Dendritic cell treated with granulocyte-macrophage colony-stimulating factor and Interleukin-4, amounts not matched to agents 40 ng/mL and 50 ng/mL, for 4 days (primary cell): Measurements from ENCODE around the gene CNNM3.

Experiments
- H3K27ac Mint-ChIP-seq: one replicate; pipeline ENCODE4 v1.8.0; 2022; ENCODE audit warnings: mild to moderate bottlenecking, mixed read lengths
- H3K27me3 Mint-ChIP-seq: one replicate; pipeline ENCODE4 v1.8.0; 2022; ENCODE audit warnings: mild to moderate bottlenecking, mixed read lengths
- H3K36me3 Mint-ChIP-seq: one replicate; pipeline ENCODE4 v1.8.0; 2022; ENCODE audit warnings: low read depth, mixed read lengths
- H3K4me1 Mint-ChIP-seq: one replicate; pipeline ENCODE4 v1.8.0; 2022; ENCODE audit warnings: low read depth, mixed read lengths
- H3K4me3 Mint-ChIP-seq: one replicate; pipeline ENCODE4 v1.8.0; 2022; ENCODE audit warnings: mild to moderate bottlenecking, moderate library complexity, mixed read lengths
- H3K9me3 Mint-ChIP-seq: one replicate; pipeline ENCODE4 v1.8.0; 2022; ENCODE audit warnings: mixed read lengths
- intact Hi-C: fragments of 100-400 bp; cut with micrococcal nuclease; formaldehyde crosslinking; loops from one replicate; pipeline ENCODE4 v1.15.0; 2022

CNNM3 gene

GRCh38 chr2:96819128-96819875 lies 3.2 kb downstream of the CNNM3 start:
- Mint-ChIP-seq H3K4me1 (peaks cover 50% of the 10 kb centered on the region), H3K36me3 (peaks cover 31% of the 10 kb centered on the region), H3K4me3 (no peak overlapping the region), H3K27ac (no peak overlapping the region), H3K9me3 (no peaks in the 10 kb centered on the region), H3K27me3 (peaks cover 4% of the 10 kb centered on the region)
- intact Hi-C loops = loop anchor here (5.0 kb wide), 1 partner anchor 57 kb away; the partner anchor contains the start of gene CNNM4

GRCh38 chr2:96819876-96820511 lies 3.9 kb downstream of the CNNM3 start:
- Mint-ChIP-seq H3K36me3 (peaks cover 37% of the 10 kb centered on the region), H3K4me3 (no peak overlapping the region)

GRCh38 chr2:96821113-96821675 lies 5.1 kb downstream of the CNNM3 start:
- H3K27ac Mint-ChIP-seq = no peak overlapping the region
- H3K4me3 Mint-ChIP-seq = no peak overlapping the region
- H3K4me1 Mint-ChIP-seq = peaks cover 41% of the 10 kb centered on the region
- intact Hi-C loops = no loop called here
- H3K36me3 Mint-ChIP-seq = peaks cover 49% of the 10 kb centered on the region
- H3K27me3 Mint-ChIP-seq = peaks cover 4% of the 10 kb centered on the region
- H3K9me3 Mint-ChIP-seq = no peaks in the 10 kb centered on the region

More at GRCh38 chr2:96819876-96820511, 3.9 kb downstream of the CNNM3 start:
- Mint-ChIP-seq H3K27me3 (peaks cover 4% of the 10 kb centered on the region), H3K9me3 (no peaks in the 10 kb centered on the region), H3K4me1 (peaks cover 48% of the 10 kb centered on the region), H3K27ac (no peak overlapping the region)
- intact Hi-C loops = loop anchor here (5.0 kb wide), 1 partner anchor 58 kb away; the partner anchor contains the start of gene CNNM4

GRCh38 chr2:96822786-96823185 lies 6.7 kb downstream of the CNNM3 start:
- intact Hi-C loops = no loop called here
- Mint-ChIP-seq H3K4me1 (peaks cover 34% of the 10 kb centered on the region), H3K27ac (no peak overlapping the region), H3K36me3 (peaks cover 64% of the 10 kb centered on the region), H3K27me3 (peaks cover 4% of the 10 kb centered on the region), H3K9me3 (no peaks in the 10 kb centered on the region), H3K4me3 (no peak overlapping the region)

GRCh38 chr2:96823198-96823597 lies 7.1 kb downstream of the CNNM3 start:
- H3K36me3 Mint-ChIP-seq = peaks cover 64% of the 10 kb centered on the region

GRCh38 chr2:96824079-96824870 lies 8.2 kb downstream of the CNNM3 start:
- intact Hi-C loops = no loop called here
- no peaks in the 10 kb centered on the region for H3K9me3 Mint-ChIP-seq
- no peaks in the 10 kb centered on the region for H3K27me3 Mint-ChIP-seq
- H3K36me3 Mint-ChIP-seq = peaks cover 64% of the 10 kb centered on the region
- no peak overlapping the region for H3K27ac Mint-ChIP-seq
- no peak overlapping the region for H3K4me3 Mint-ChIP-seq
- H3K4me1 Mint-ChIP-seq = peaks cover 19% of the 10 kb centered on the region

More at GRCh38 chr2:96823198-96823597, 7.1 kb downstream of the CNNM3 start:
- peaks cover 30% of the 10 kb centered on the region for H3K4me1 Mint-ChIP-seq
- H3K27ac Mint-ChIP-seq = no peak overlapping the region
- peaks cover 4% of the 10 kb centered on the region for H3K27me3 Mint-ChIP-seq
- no peaks in the 10 kb centered on the region for H3K9me3 Mint-ChIP-seq
- intact Hi-C loops = no loop called here
- no peak overlapping the region for H3K4me3 Mint-ChIP-seq

- Mint-ChIP-seq H3K27ac (no peak overlapping the region), H3K27me3 (no peaks in the 10 kb centered on the region), H3K36me3 (peaks cover 64% of the 10 kb centered on the region)
Measured at GRCh38 chr2:96825057-96825456, 9.0 kb downstream of the CNNM3 start.

GRCh38 chr2:96826546-96827278 lies 10.6 kb downstream of the CNNM3 start:
- Mint-ChIP-seq H3K4me1 (no peaks in the 10 kb centered on the region), H3K27me3 (no peaks in the 10 kb centered on the region), H3K36me3 (peaks cover 74% of the 10 kb centered on the region), H3K4me3 (no peak overlapping the region), H3K27ac (no peak overlapping the region), H3K9me3 (no peaks in the 10 kb centered on the region)
- intact Hi-C loops = no loop called here

More at GRCh38 chr2:96825057-96825456, 9.0 kb downstream of the CNNM3 start:
- peaks cover 11% of the 10 kb centered on the region for H3K4me1 Mint-ChIP-seq
- intact Hi-C loops = no loop called here
- no peak overlapping the region for H3K4me3 Mint-ChIP-seq
- no peaks in the 10 kb centered on the region for H3K9me3 Mint-ChIP-seq

- H3K4me1 Mint-ChIP-seq = no peaks in the 10 kb centered on the region
- H3K9me3 Mint-ChIP-seq = no peaks in the 10 kb centered on the region
- intact Hi-C loops = no loop called here
- no peaks in the 10 kb centered on the region for H3K27me3 Mint-ChIP-seq
- no peak overlapping the region for H3K27ac Mint-ChIP-seq
- H3K4me3 Mint-ChIP-seq = no peak overlapping the region
- H3K36me3 Mint-ChIP-seq = peaks cover 91% of the 10 kb centered on the region
Measured at GRCh38 chr2:96828436-96828835, 12.4 kb downstream of the CNNM3 start.

- intact Hi-C loops = no loop called here
- Mint-ChIP-seq H3K4me1 (no peaks in the 10 kb centered on the region), H3K27me3 (no peaks in the 10 kb centered on the region), H3K4me3 (no peak overlapping the region), H3K36me3 (peaks cover 95% of the 10 kb centered on the region), H3K9me3 (no peaks in the 10 kb centered on the region), H3K27ac (no peak overlapping the region)
Measured at GRCh38 chr2:96828874-96829273, 12.8 kb downstream of the CNNM3 start.

- intact Hi-C loops = no loop called here
- Mint-ChIP-seq H3K4me1 (no peaks in the 10 kb centered on the region), H3K9me3 (no peaks in the 10 kb centered on the region), H3K27ac (no peak overlapping the region), H3K4me3 (no peak overlapping the region), H3K36me3 (peaks cover 100% of the 10 kb centered on the region), H3K27me3 (no peaks in the 10 kb centered on the region)
Measured at GRCh38 chr2:96830044-96830562, 14.0 kb downstream of the CNNM3 start.

- H3K36me3 Mint-ChIP-seq = peaks cover 92% of the 10 kb centered on the region
- intact Hi-C loops = no loop called here
- no peaks in the 10 kb centered on the region for H3K9me3 Mint-ChIP-seq
Measured at GRCh38 chr2:96831679-96832078, 15.6 kb downstream of the CNNM3 start.

GRCh38 chr2:96832408-96832753 lies 16.3 kb downstream of the CNNM3 start:
- Mint-ChIP-seq H3K27me3 (no peaks in the 10 kb centered on the region), H3K4me1 (no peaks in the 10 kb centered on the region), H3K27ac (no peak overlapping the region), H3K9me3 (no peaks in the 10 kb centered on the region), H3K36me3 (peaks cover 85% of the 10 kb centered on the region), H3K4me3 (no peak overlapping the region)
- intact Hi-C loops = no loop called here

More at GRCh38 chr2:96831679-96832078, 15.6 kb downstream of the CNNM3 start:
- H3K4me3 Mint-ChIP-seq = no peak overlapping the region
- no peak overlapping the region for H3K27ac Mint-ChIP-seq
- no peaks in the 10 kb centered on the region for H3K4me1 Mint-ChIP-seq
- no peaks in the 10 kb centered on the region for H3K27me3 Mint-ChIP-seq
